Uterus (tissue), 2 donors: ENCODE data around the gene TNFRSF6B.

Source experiments
- CTCF ChIP-seq, 4 experiments: fragments of 200-600 bp in 2 of 4; fragments of 450-650 bp in 2 of 4; sonication (generic) in 2 of 4; IDR thresholded peaks; one replicate each; pipeline ENCODE4 v1.5.1; 2016 to 2019; ENCODE audit warnings: antibody characterized with exemption in 4 of 4, mild to moderate bottlenecking in 2 of 4, moderate library complexity in 1 of 4
- POLR2A ChIP-seq, 2 donors: fragments of 450-650 bp; IDR thresholded peaks; one replicate each; pipeline ENCODE4 v1.6.1; 2016; ENCODE audit warnings: antibody characterized with exemption in 2 of 2, mild to moderate bottlenecking in 1 of 2, moderate library complexity in 1 of 2

GRCh38 chr20:63693733-63694583 is 2.5 kb upstream of the TNFRSF6B start:
- no peak for TF ChIP-seq CTCF (IDR thresholded peaks at IDR 0.05)
- no peak for TF ChIP-seq POLR2A (IDR thresholded peaks at IDR 0.05)
